ENCODE results near the gene STING1.
"Not testable (repeated sequence)": the region's sequence is repeated elsewhere in the genome, so short reads cannot be mapped to it uniquely, and the experiment has no call there.

- TF ChIP-seq, protein P1, sequence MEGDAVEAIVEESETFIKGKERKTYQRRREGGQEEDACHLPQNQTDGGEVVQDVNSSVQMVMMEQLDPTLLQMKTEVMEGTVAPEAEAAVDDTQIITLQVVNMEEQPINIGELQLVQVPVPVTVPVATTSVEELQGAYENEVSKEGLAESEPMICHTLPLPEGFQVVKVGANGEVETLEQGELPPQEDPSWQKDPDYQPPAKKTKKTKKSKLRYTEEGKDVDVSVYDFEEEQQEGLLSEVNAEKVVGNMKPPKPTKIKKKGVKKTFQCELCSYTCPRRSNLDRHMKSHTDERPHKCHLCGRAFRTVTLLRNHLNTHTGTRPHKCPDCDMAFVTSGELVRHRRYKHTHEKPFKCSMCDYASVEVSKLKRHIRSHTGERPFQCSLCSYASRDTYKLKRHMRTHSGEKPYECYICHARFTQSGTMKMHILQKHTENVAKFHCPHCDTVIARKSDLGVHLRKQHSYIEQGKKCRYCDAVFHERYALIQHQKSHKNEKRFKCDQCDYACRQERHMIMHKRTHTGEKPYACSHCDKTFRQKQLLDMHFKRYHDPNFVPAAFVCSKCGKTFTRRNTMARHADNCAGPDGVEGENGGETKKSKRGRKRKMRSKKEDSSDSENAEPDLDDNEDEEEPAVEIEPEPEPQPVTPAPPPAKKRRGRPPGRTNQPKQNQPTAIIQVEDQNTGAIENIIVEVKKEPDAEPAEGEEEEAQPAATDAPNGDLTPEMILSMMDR (IDR thresholded peaks at IDR 0.05) = not testable (repeated sequence)
- TF ChIP-seq POLR2A (IDR thresholded peaks at IDR 0.05) = not testable (repeated sequence)
Observed at GRCh38 chr5:139527090-139527470, 44.5 kb upstream of the STING1 start.

Measured in heart left ventricle (tissue), 13 donors.